Measurements from ENCODE around the gene EIF2S3.

DNA sequence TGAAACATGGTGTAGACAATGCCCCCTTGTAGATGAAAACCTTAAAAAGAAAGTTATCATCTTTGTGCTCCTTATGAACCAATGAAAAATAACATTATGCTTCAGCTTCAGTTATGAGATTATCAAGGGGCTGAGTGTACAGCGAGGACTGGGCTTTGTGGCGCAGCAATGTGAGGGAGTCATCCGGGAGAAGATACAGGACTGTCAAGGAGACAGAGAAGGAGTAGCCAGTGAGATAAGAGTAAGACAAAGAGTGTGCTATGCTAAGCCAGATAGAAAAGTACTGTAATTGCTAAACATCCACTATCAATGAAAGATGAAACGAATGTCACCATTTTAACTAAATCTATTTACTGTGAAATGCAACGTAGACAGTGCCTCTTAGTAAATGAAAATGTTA is 24.2 kb upstream of the EIF2S3 start:
- TF ChIP-seq, protein P1, sequence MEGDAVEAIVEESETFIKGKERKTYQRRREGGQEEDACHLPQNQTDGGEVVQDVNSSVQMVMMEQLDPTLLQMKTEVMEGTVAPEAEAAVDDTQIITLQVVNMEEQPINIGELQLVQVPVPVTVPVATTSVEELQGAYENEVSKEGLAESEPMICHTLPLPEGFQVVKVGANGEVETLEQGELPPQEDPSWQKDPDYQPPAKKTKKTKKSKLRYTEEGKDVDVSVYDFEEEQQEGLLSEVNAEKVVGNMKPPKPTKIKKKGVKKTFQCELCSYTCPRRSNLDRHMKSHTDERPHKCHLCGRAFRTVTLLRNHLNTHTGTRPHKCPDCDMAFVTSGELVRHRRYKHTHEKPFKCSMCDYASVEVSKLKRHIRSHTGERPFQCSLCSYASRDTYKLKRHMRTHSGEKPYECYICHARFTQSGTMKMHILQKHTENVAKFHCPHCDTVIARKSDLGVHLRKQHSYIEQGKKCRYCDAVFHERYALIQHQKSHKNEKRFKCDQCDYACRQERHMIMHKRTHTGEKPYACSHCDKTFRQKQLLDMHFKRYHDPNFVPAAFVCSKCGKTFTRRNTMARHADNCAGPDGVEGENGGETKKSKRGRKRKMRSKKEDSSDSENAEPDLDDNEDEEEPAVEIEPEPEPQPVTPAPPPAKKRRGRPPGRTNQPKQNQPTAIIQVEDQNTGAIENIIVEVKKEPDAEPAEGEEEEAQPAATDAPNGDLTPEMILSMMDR (IDR thresholded peaks at IDR 0.05), result no peak
- no peak for TF ChIP-seq POLR2A (IDR thresholded peaks at IDR 0.05)

Data from testis (tissue), 2 donors.